Measurements from ENCODE around the gene CAPZA1.

CAPZA1 gene

GRCh38 chr1:112700290-112701226 lies 80.9 kb downstream of the CAPZA1 start (continued):
- TF ChIP-seq KLF17 (tag by site-specific recombination; IDR thresholded peaks at IDR 0.05) (peak; percentile 91), ZNF48 (tag by site-specific recombination; IDR thresholded peaks at IDR 0.05) (no peak), OVOL3 (tag by site-specific recombination; IDR thresholded peaks at IDR 0.05) (no peak), ZNF23 (tag by site-specific recombination; IDR thresholded peaks at IDR 0.05; ENCODE audit: borderline replicate concordance) (no peak), ZNF10 (tag by site-specific recombination; IDR thresholded peaks at IDR 0.05) (peak; percentile 65; the same call in 1 of the 2 replicates)

GRCh38 chr1:112701227-112702066 lies 81.8 kb downstream of the CAPZA1 start:
- H3K4me1 ChIP-seq (ENCODE audit: control insufficient read depth, insufficient read depth, low read length), result peaks cover 21% of the 10 kb centered on the region
- CTCF ChIA-PET, result interaction anchor here (0.6 to 2.0 kb wide), 4 partner anchors 14 to 477 kb away, joined by 3 to 12 read pairs (median 4); partner anchors contain the start of genes MOV10 and PPM1J
- POLR2A ChIA-PET, result interaction anchor here (0.9 to 9.8 kb wide), 6 partner anchors 12 to 306 kb away, joined by 3 to 91 read pairs (median 6); partner anchors contain the start of genes CAPZA1, CTTNBP2NL, MOV10 and ST7L
- peak overlapping the region; percentile 53 for H3K27ac ChIP-seq (ENCODE audit: extremely low read depth, low read depth, low read length)
- H3K9me3 ChIP-seq (ENCODE audit: control insufficient read depth, insufficient read depth, low read depth, low read length), result no peaks in the 10 kb centered on the region
- H3K36me3 ChIP-seq (ENCODE audit: control insufficient read depth in 2 of 2, insufficient read depth in 1 of 2, low read length in 2 of 2), result peaks cover 0 to 72% of the 10 kb centered on the region in 2 experiments; a peak in 1 of 3 replicates
- no peak overlapping the region for H3K4me3 ChIP-seq (ENCODE audit: low read depth, low read length)
- TF ChIP-seq ZNF670 (tag by site-specific recombination; IDR thresholded peaks at IDR 0.05; ENCODE audit: low read depth) (no peak), EGR2 (tag by site-specific recombination; IDR thresholded peaks at IDR 0.05; ENCODE audit: low read depth) (peak; percentile 57), ZNF707 (tag by site-specific recombination; IDR thresholded peaks at IDR 0.05) (no peak), TRIM28 (IDR thresholded peaks at IDR 0.05; ENCODE audit: borderline replicate concordance, low read length) (0 out of 2 replicates have a peak, but pooled peaks have one; percentile 1), HOXC10 (CRISPR knock-in tag; IDR thresholded peaks at IDR 0.05) (no peak), ZNF2 (tag by site-specific recombination; IDR thresholded peaks at IDR 0.05) (no peak; the same call in 1 of the 2 replicates), ZBTB26 (tag by site-specific recombination; optimal IDR thresholded peaks at IDR 0.05) (no peak), ZNF623 (tag by site-specific recombination; IDR thresholded peaks at IDR 0.05) (no peak), ZNF610 (tag by site-specific recombination; IDR thresholded peaks at IDR 0.05; ENCODE audit: borderline replicate concordance) (no peak), ZNF580 (tag by site-specific recombination; IDR thresholded peaks at IDR 0.05) (no peak), INSM2 (tag by site-specific recombination; IDR thresholded peaks at IDR 0.05) (peak; percentile 49; the same call in 1 of the 2 replicates), ZNF558 (tag by site-specific recombination; IDR thresholded peaks at IDR 0.05) (no peak), ZNF121 (tag by site-specific recombination; IDR thresholded peaks at IDR 0.05) (no peak), ZNF600 (tag by site-specific recombination; IDR thresholded peaks at IDR 0.05) (peak; percentile 48; the same call in 1 of the 2 replicates), ZNF354C (tag by site-specific recombination; IDR thresholded peaks at IDR 0.05; ENCODE audit: borderline replicate concordance, low read depth) (no peak), ZBTB48 (tag by site-specific recombination; IDR thresholded peaks at IDR 0.05) (peak; percentile 34; the same call in 1 of the 2 replicates), KLF1 (tag by site-specific recombination; IDR thresholded peaks at IDR 0.05) (no peak), ZFHX2 (tag by site-specific recombination; conservative IDR thresholded peaks at IDR 0.05) (peak; percentile 87), ZNF677 (tag by site-specific recombination; IDR thresholded peaks at IDR 0.05) (no peak), PRDM10 (tag by site-specific recombination; IDR thresholded peaks at IDR 0.05) (no peak), ZNF350 (tag by site-specific recombination; IDR thresholded peaks at IDR 0.05) (no peak), ZNF521 (tag by site-specific recombination; IDR thresholded peaks at IDR 0.05) (no peak)

Measured in HEK293 (cell line).